NCI-H1417 (cell line): Measurements from ENCODE around the gene IL4R.
A peak's percentile ranks its signal among the peaks of the same experiment; 100 is the strongest.
"Not testable (repeated sequence)": the region's sequence is repeated elsewhere in the genome, so short reads cannot be mapped to it uniquely, and the experiment has no call there.

ENCODE experiments used
- DNase-seq, 3 experiments: peaks; one replicate each; lab custom pipeline; 2025; lab: John Stamatoyannopoulos, UW

The IL4R gene

GRCh38 chr16:27381974-27382855, 68.4 kb downstream of the IL4R start:
- DNase-seq = no peak

- DNase-seq = no peak
Measured at GRCh38 chr16:27383556-27384243, 69.9 kb downstream of the IL4R start.

GRCh38 chr16:27384425-27384824, 70.7 kb downstream of the IL4R start:
- DNase-seq = no peak

GRCh38 chr16:27385398-27385797, 71.6 kb downstream of the IL4R start:
- no peak for DNase-seq

GRCh38 chr16:27386674-27387073, 72.9 kb downstream of the IL4R start:
- no peak for DNase-seq

- no peak for DNase-seq
Measured at GRCh38 chr16:27387724-27388123, 74.0 kb downstream of the IL4R start.

- DNase-seq = no peak
Measured at GRCh38 chr16:27389272-27389961, 75.6 kb downstream of the IL4R start.

GRCh38 chr16:27390151-27390550, 76.4 kb downstream of the IL4R start:
- no peak for DNase-seq

GRCh38 chr16:27392671-27393070, 78.9 kb downstream of the IL4R start:
- no peak for DNase-seq

- DNase-seq = no peak
Measured at GRCh38 chr16:27394516-27394915, 80.7 kb downstream of the IL4R start.

- not testable (repeated sequence) for DNase-seq
Measured at GRCh38 chr16:27398341-27398893, 84.6 kb downstream of the IL4R start.

GRCh38 chr16:27398894-27399853, 85.4 kb downstream of the IL4R start:
- DNase-seq = no peak

GRCh38 chr16:27399969-27400368, 86.2 kb downstream of the IL4R start:
- no peak for DNase-seq

GRCh38 chr16:27400751-27401620, 87.2 kb downstream of the IL4R start:
- DNase-seq = no peak

- DNase-seq = peak in 2 of 3 experiments; percentile 27 to 33
Measured at GRCh38 chr16:27401768-27402568, 88.2 kb downstream of the IL4R start, which contains the start of gene IL21R. IL21R (plus strand) TSS chr16:27402174; CDS start chr16:27430072, 27,898 bp downstream.

GRCh38 chr16:27402569-27402963, 88.8 kb downstream of the IL4R start:
- DNase-seq = no peak

- DNase-seq = no peak
Measured at GRCh38 chr16:27402964-27403600, 89.3 kb downstream of the IL4R start.

GRCh38 chr16:27403601-27403992, 89.8 kb downstream of the IL4R start:
- DNase-seq = no peak
